ENCODE results near the gene IL1RAPL2.

IL1RAPL2 gene

DNA sequence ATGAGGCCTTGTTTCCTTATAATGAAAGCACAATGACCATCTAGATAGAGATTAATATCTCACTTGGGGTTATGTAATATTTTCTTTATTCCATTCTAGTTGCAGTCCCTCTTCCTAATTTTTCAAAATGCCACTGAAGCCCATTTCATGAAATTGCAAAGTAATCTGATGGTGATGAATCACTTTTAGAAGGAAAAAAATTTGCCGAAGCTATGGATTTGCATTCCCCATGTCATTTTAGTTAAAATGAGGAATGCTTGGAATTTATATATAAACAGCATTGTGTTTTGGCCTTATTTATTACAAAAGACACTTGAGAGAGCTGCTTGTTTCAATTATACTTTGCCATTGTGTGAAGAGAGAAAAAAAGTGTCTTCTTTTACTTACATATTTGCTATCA is 896.2 kb downstream of the IL1RAPL2 start:
- DNase-seq (ENCODE audit: low read depth), result no peak

DNA sequence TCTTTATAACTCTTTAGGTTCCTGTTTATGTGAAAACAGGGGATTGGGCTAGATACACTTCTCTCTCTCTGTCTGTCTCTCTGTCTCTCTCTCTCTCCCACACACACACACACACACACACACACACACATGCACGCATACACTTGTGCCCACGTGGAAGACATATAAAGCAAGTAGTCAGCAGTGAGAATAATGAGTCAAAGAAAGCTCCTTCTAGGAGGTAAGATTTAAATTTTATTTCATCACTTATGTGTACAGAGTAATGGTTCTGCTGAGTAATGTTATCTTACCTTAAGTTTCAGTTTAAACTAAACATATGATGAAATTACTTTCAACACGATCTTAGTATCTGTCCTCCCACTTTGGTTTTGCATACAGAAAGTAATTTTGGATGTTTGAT is 897.5 kb downstream of the IL1RAPL2 start:
- no peak for DNase-seq (ENCODE audit: low read depth)

DNA sequence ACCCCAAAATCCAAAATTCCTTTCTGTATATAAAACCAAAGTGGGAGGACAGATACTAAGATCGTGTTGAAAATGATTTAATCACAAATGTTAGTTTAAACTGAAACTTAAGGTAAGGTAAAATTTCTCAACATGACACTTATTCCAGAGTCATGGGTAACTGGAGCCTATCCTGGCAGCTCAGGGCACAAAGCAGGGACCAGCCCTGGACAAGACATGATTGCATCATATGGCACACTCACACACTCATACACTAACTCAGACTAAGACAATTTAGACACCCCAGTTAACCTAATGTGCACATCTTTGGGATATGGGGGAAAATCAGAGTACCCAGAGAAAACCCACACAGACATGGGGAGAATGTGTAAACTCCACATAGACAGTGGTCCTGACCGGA is 898.6 kb downstream of the IL1RAPL2 start:
- DNase-seq (ENCODE audit: low read depth), result no peak

DNA sequence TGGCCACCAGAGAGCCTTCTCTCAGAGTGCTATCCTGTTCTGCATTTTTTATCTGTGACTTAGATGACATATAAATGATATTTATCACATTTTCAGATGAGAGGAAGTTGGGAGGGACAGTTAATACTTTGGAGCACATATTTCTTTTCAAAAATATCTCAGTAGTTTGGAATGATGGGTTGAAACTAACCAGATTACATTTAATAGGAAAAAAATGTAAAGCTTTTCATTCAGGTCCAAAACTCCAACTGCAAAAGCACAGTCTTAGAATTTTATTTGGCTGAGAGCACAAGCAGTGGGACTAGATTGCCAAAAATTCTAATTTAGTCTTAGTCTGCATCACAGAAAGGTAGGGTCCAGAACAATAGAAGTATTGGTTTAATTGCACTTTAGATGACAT is 902.7 kb downstream of the IL1RAPL2 start:
- DNase-seq (ENCODE audit: low read depth), result no peak

DNA sequence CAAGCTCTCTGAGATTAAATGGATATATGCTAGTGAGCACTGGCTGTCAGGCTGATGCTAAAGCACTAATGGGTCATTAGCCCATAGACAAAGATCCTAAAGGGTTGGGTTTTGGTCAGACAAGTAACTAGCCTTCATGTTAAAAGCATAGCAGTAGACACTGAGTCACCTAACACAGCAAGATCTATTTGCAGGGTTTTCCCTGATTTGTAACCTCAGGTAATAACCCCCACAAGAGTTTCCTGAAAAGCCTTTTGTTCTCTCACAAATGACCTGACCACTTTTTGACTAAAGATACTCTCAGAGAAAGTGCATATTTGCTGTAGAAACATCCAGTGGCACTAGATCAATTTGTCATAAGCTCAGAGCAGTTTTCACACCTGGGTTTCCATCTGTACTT is 905.6 kb downstream of the IL1RAPL2 start:
- DNase-seq (ENCODE audit: low read depth), result no peak

DNA sequence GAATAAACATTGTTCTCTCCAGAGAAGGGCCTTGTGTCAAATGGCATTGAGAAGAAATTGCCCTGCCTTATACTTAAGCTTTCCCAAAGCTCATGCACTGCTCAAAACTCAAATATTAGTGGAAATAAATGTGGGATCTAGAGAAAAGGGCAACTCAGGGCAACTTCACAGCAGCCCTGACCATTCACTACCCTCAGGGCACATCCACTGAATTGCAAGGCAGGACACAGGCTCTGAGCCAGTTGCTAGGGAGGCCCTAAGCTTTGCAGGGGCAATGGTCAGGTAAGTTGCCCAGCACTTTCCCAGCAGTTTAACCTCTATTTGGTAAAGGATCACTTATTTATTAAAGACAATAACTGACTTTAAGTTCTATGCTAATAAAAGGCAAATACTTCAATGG is 909.8 kb downstream of the IL1RAPL2 start:
- no peak for DNase-seq (ENCODE audit: low read depth)

DNA sequence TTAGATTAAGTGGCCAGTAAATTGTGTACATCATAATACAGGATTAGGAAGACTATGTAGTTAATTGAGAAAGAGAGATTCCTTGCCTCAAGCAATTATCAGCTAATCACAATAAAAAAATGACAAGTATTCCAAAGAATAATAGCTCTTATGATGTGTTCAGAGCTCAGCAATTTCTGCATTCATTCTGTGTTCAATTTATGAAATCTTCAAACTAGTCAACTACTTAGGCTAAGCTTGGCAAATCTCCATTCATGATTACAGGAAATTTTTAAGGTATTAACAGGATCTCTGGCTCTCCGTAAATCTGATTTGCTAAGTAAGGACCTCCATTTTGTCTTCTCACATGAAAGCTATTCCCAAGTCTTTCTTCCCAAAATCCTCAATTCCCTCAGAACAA is 911.4 kb downstream of the IL1RAPL2 start:
- no peak for DNase-seq (ENCODE audit: low read depth)

DNA sequence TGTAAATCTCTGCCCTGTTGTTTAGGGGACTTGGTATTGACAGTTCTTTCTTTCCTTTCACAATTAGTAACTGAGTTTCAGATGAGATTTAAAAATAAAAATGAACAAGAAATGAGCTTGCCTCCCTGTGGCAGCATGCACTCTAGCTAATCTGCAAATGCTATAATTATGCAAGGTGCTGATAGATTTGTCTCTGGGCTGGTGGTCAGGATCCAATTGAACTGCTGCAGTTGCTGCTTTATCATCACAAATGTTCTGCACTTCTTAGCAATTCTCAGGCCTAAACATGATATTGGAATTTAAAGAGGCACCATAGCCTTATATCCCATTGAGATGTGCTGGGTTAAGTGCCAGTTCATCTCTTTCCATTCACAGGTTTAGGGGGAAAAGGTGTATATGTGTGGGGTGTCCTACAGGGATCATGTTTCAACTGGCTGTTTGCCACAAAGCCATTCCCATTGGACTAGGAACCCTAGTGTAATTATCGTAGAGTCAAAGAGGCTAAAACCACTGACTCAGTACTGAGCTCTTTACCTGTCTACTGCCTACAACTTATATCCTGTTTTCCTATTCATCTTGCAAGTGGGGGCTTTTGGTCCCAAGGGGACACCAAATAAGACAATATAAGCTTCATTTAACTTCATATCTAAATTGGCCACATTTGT is 914.8 kb downstream of the IL1RAPL2 start:
- DNase-seq (ENCODE audit: low read depth), result no peak

DNA sequence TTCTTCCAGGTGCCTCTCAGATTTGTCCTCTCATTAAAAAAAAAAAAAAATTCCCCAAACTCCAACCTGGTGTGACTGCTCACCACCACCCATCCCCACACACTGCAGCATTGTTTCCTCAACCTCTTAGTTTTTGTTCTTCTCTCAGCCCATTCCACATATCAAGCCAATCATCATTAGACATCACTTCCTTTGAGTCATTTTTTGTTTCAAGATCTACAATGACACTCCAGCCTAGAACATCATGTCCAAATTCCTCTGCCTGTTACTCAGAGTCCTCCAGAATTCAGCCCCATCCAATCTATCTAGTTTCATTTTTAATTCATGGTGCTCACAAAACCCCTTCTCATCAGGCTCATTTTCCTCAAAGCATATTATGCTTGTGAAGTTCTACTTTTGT is 917.0 kb downstream of the IL1RAPL2 start:
- DNase-seq (ENCODE audit: low read depth), result no peak

DNA sequence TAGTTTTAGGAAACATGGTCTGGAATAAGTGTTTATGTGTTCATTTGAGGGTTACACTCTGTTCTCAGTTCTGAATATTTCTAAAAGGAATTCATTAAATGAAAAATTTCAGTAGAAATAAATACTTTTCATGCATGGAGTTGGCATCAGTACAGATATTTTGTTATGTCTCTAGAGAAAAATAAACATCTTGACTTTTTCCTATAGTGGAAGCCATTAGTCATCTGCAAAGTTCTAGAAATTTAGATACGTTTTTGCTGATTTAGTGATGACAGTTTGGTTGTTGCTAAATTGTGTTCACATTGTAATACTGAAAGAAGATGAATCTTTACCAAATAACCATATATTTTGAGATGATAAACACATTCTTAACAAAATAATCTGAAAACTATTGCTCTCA is 922.7 kb downstream of the IL1RAPL2 start:
- DNase-seq (ENCODE audit: low read depth), result no peak

DNA sequence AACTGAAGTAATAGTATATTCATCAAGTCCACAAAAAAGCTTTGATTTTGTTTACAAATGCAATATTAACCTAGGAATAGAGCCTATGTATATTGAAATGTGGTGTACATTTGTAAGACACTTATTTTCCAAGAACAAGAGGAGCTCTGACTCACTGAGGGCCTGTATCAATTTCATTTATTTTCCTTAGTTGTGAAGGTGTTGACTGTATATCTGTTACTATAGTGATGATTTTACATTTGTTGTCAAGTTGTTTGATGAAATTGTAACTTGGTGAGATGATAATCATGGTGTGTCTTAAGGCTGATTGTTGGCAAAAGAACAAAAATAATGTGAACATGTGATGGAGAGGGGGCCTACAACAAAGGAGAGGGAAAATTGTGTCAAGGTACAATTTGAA is 929.4 kb downstream of the IL1RAPL2 start:
- no peak for DNase-seq (ENCODE audit: low read depth)

DNA sequence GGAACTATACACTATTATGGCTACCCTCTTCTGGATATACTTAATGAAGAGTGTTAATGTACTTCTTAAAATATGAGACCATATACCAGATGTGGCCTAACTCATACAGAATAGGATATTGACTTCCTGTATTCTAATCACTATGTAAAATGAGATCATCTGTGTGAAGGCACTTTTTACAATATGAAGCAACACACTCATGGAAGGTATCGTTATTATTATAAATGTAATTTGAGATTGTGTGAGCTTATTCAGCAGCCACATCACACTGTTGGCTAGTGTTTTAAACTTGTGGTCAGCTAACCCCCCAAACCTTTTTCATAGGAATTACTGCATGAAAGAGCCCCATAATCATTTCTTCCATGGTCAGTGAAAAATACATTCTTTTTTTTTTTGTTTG is 936.3 kb downstream of the IL1RAPL2 start:
- no peak for DNase-seq (ENCODE audit: low read depth)

DNA sequence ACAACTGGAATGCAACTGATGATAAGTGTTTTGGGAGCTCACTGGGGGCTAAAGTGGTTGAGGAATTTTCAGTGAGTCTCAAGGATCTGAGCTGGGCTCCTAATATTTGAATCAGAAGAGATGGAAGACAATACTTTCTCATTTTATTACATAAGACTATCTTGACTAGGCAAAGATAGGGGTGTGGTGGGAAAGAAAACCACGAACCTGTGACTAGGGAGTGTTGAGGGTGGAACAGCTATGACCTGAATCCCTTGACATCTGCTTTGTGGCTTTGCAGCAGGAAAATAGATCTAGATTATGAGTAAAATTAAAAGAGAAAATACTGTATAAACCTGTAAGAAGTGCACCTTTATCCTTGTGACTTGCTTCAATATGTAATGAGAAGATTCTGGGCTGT is 949.6 kb downstream of the IL1RAPL2 start:
- DNase-seq (ENCODE audit: low read depth), result no peak

DNA sequence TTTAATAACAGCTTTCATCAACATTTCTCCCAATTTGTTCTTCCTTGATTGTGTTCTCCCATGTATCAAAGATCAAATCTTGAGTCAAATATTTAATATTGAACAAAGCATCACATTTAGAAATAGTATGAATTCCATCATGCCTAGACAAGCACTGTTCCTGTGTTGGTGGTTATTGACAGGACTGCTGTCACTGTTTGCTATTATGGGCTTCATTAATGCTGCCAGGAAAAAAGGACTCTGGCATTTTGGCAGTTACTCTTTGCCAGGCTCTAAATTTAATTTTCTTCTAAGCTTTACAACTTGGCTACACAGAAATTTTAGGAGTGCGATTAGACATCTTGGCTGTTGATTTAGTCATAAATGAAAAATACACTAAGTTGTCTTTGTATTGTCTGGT is 960.4 kb downstream of the IL1RAPL2 start:
- DNase-seq (ENCODE audit: low read depth), result no peak

DNA sequence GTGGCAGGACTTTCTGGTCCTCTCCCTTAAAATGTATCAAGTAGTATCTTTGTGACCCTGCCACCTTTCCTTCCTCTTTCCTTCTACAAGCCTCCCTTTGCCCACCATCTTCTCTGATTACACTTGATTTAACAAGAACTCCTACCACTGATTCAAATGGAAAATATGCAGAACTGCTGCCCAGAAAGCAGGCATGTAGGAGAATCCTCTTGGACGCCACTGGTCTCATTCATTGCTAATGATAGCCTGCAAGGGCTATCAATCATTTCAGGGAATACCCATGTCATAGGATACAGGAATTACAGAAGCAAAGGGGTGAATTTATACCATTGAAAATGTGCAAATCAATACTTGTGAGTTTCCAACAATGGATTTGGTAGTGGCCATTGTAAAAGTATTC is 961.8 kb downstream of the IL1RAPL2 start:
- DNase-seq (ENCODE audit: low read depth), result no peak

DNA sequence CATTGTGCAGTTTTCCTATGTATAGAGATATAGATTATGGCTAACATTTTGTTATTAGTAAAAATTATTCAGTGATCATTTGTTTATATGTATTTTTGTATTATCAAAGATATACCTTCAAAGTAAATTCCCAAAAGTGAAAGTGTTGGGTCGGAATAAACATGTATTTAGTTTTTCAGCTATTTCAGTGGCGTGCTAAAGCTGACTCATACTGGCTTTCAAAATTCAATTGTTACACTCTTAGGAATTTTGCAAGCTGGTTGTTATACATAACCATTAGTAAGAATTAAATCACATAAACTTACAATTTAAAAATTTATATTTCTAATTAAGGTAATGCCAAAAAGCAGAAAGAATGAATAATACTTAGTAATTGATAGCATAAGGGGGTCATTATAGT is 968.0 kb downstream of the IL1RAPL2 start:
- no peak for DNase-seq (ENCODE audit: low read depth)

DNA sequence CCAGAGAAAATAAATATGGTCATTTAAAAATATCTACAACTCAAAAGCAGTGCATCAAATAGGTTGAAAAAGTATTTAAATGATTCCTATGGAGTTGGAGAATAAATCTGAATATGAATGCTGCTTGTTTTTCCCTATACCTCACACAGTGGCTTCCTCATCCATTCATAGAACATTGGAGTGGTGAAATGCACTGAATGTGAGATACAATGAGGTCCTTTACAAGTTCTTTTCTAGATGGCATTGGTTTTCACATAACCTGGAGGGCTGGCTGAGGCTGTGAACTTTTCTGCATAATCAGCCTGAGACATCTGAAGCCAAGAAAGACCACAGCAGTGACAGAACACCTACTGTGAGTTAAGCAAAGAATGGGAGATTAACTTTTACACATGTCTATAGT is 977.3 kb downstream of the IL1RAPL2 start:
- no peak for DNase-seq (ENCODE audit: low read depth)

DNA sequence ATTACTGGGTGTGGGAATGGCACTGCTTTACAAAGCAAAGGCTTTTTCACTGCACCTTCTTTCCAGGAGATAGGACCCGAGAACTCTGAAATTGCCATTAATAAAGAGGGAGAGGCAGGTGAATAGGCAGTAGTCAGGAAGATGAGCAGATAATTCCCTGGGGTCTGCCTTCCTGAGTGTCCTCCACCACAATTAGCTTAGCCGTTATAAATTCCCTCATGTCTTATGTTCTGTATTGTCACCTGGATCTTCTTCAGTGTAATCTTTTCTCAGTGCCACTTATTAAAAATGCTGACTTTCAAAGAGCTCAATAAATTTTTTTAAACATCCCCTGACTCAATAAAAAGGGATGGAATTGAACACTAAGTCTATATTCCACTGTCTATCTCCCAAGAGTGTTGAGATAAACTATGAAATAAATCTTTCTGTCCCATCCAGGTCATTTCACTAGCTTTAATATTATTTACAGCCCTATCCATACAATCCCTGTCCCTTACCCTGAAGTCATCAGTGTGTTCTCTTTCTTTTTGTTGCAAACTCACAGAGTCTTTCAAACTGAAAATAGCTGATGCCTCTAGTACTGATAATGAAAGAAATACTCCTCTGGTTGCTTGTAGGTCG is 984.2 kb downstream of the IL1RAPL2 start:
- no peak for DNase-seq (ENCODE audit: low read depth)

DNA sequence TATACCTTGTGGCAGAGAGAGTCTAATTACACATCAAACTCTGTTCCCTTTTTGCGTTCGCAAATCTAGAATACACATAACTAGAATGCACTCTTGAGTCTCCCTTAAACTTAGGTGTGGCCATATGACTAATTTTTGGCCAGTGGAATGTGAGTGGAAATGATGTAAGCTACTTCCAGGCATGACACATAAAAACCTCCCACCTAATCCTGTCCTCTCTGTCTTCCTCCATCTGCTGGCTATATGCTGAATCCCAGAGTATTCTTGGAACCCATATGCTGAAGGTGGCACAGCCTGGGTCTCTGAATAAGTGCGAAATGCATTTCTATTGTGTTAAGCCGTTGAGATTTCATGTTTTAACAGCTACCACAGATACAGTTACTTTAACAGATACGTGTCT is 986.4 kb downstream of the IL1RAPL2 start:
- DNase-seq (ENCODE audit: low read depth), result no peak

DNA sequence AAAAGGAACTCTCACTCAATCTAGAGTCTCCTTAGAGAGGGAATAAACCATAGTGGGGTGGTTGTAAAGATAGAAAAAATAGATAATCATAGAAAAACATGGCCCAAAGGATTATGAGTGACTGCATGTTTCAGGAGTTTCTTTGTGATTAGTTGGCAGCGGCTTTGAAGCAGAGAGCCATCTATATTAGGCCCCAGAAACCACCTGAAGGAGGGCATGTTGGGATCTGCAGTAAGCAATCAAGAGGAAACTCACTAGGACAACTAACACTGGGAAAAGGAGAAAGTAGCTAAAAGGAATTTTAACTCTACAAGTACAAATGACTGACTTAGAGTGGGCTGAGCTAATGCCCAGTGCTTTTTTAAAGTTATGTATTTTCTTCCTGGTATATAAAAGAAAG is 987.1 kb downstream of the IL1RAPL2 start:
- no peak for DNase-seq (ENCODE audit: low read depth)

DNA sequence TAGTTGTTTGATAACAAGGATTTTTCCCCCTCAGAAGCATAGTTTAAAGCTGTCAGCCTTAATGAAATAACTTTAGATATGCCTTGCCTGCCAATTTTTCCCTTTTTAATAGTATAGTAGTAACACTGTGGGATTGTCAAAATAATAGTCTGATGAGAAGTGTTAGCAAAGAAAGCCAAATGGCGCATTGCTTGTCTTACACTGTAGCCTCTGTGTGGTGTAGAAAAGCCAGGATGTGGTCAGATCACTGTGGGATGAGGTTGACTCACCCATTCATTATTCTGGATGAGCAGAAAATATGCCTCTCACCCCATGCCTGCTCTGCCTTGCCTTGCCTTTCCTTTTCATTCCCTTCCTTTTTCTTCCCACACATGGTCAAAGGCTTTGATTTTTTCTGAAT is 998.5 kb downstream of the IL1RAPL2 start:
- DNase-seq (ENCODE audit: low read depth), result no peak

DNA sequence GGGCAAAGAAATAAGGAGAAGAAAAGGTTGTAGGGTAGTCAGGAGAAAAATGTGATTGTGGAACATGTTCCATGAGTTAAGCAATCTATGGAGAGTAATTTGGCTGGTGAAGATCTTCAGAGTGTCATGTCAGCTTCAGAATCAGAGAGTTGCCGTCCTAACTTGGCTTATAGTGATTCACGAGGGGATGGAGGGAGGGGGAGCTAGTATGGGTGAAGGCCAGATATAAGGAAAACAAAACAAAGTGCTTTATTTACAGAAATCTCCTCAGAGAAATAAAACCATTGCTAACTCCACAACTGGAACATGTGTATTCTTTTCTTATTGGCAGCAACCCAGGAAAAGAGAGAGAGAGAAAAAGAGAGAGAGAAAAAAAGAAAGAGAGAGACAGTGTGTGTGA is 999.9 kb downstream of the IL1RAPL2 start:
- no peak for DNase-seq (ENCODE audit: low read depth)

DNA sequence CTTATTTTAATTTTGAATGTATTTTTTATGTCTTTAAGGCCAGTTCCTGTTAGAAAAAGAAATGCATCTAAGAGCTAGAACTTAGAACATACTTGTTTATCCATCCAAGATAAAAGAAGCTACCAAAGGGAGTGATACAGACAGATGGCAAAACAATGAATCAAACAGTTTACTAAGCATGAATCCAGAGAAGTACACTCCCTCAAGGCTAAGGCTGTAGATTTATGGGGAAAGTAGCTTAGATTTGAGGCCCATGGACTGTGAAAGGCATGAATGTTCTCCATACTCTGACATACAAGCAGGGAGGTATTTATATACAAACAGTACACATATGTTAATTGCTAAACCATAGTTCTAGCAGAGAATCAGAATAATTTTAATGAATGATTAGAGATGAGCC is 1001.1 kb downstream of the IL1RAPL2 start:
- no peak for DNase-seq (ENCODE audit: low read depth)

DNA sequence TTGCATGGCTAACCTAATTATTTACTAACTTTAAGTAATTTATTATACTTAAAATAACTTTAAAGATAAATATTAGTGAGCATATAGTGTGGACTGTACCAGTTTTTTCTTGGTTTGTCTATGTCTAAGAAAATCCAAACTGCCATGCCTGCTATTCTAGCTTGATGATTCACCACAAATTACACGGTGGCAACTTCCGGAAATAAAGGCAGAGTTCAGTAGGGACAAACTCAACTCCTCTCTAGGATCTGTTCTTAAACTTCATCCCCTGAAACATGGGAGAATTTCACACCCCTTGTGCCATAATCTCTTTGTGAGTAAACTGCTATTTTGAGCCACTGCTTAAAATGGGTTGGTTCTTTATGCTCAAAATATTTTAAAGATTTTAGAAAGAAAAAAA is 1042.7 kb downstream of the IL1RAPL2 start:
- no peak for DNase-seq (ENCODE audit: low read depth)
